GM12878 (cell line): Measurements from ENCODE around the gene SSB. TPM values are rescaled to one million over a fixed set of nuclear protein-coding genes. Genes with fewer than 3 reads are reported as not detected.
"Not testable (repeated sequence)": the region's sequence is repeated elsewhere in the genome, so short reads cannot be mapped to it uniquely, and the experiment has no call there.

ENCODE experiments used
- ATAC-seq: fragments of 200-7000 bp; cut with Tn5 transposase; 3 replicates; pipeline ENCODE4 v1.9.1; 2020; ENCODE audit warnings: mild to moderate bottlenecking, moderate library complexity
- BruUV-seq: library from RNA; stranded (reverse); fragments of 400-500 nt; replicated peaks from 2 replicates; lab custom pipeline; 2021; lab: Mats Ljungman, UMichigan
- CTCF ChIA-PET: fragments of 300-600 bp; sonication (Branson Sonifier 250); formaldehyde crosslinking; extraction: SDS; loops from one replicate; lab custom pipeline; 2021; ENCODE audit warnings: inconsistent platforms; lab: Yijun Ruan, JAX
- POLR2A ChIA-PET: fragments of 350-600 bp; formaldehyde crosslinking; extraction: SDS; loops from one replicate; lab custom pipeline; 2021; ENCODE audit warnings: inconsistent platforms; lab: Charles Lee
- RAD21 ChIA-PET: fragments of 300-600 bp; sonication (Branson Sonifier 250); formaldehyde crosslinking; loops from one replicate; lab custom pipeline; 2023; ENCODE audit warnings: antibody characterized with exemption; ENCODE audit not compliant: unreplicated experiment; lab: Charles Lee
- SMC1A ChIA-PET: fragments of 300-600 bp; sonication (Branson Sonifier 250); formaldehyde crosslinking; loops from one replicate; lab custom pipeline; 2023; ENCODE audit not compliant: unreplicated experiment, uncharacterized antibody; lab: Charles Lee
- DNase-seq: peaks from one replicate; pipeline ENCODE4 v3.0.0-alpha.2; 2011; ENCODE audit warnings: low read depth, low spot score
- FAIRE-seq: peaks from 3 replicates; lab custom pipeline; 2011; peaks lifted over from hg19 to GRCh38; lab: Jason Lieb, UNC
- H2AFZ ChIP-seq: 2 replicates; pipeline ENCODE4 v1.6.0; 2011; ENCODE audit warnings: low read depth, low read length, control low read depth; ENCODE audit not compliant: control insufficient read depth
- H3K27ac ChIP-seq: 2 replicates; pipeline ENCODE4 v1.5.1; 2011; ENCODE audit warnings: control low read depth; ENCODE audit not compliant: control insufficient read depth, insufficient read depth
- H3K27me3 ChIP-seq, 2 experiments: replicated peaks in 1 of 2; 2 replicates each; pipeline versions ENCODE4 v1.6.0 to v1.6.1; 2011; ENCODE audit warnings: low read length in 1 of 2; ENCODE audit not compliant: control insufficient read depth in 2 of 2, insufficient read depth in 2 of 2
- H3K36me3 ChIP-seq, 2 experiments: 2 replicates each; pipeline ENCODE4 v1.5.1; 2011; ENCODE audit warnings: low read length in 1 of 2; ENCODE audit not compliant: control insufficient read depth in 2 of 2, insufficient read depth in 2 of 2
- H3K4me1 ChIP-seq: 2 replicates; pipeline ENCODE4 v1.6.1; 2011; ENCODE audit warnings: mild to moderate bottlenecking, low read length, moderate library complexity, mixed read lengths; ENCODE audit not compliant: control insufficient read depth, insufficient read depth
- H3K4me2 ChIP-seq: 2 replicates; pipeline ENCODE4 v1.6.0; 2011; ENCODE audit warnings: control low read depth; ENCODE audit not compliant: control insufficient read depth, insufficient read depth
- H3K4me3 ChIP-seq: fragments of 200-600 bp; sonication (generic); 2 replicates; pipeline ENCODE4 v1.5.1; 2016
- H3K79me2 ChIP-seq: 2 replicates; pipeline ENCODE4 v1.6.0; 2011; ENCODE audit warnings: low read length; ENCODE audit not compliant: control insufficient read depth, insufficient read depth
- H3K9ac ChIP-seq: 2 replicates; pipeline ENCODE4 v1.8.0; 2011; ENCODE audit warnings: low read length, control low read depth, mixed read lengths; ENCODE audit not compliant: control insufficient read depth, insufficient read depth
- H3K9me3 ChIP-seq: replicated peaks from 3 replicates; pipeline ENCODE4 v1.5.1; 2011; ENCODE audit warnings: mild to moderate bottlenecking, low read length; ENCODE audit not compliant: control insufficient read depth, insufficient read depth
- H4K20me1 ChIP-seq: 2 replicates; pipeline ENCODE4 v1.6.0; 2011; ENCODE audit not compliant: control insufficient read depth, insufficient read depth
- CBX3 ChIP-seq: fragments of 200-600 bp; sonication (generic); IDR thresholded peaks from 2 replicates; pipeline ENCODE4 v1.6.1; 2016; ENCODE audit warnings: low read depth, borderline replicate concordance
- FOXK2 ChIP-seq: fragments of 450-650 bp; IDR thresholded peaks from 2 replicates; pipeline ENCODE4 v1.6.1; 2017; ENCODE audit warnings: mild to moderate bottlenecking, moderate library complexity
- HDAC6 ChIP-seq: fragments of 200-600 bp; sonication (generic); IDR thresholded peaks from one replicate; pipeline ENCODE4 v1.8.0; 2017; ENCODE audit warnings: antibody characterized with exemption; ENCODE audit not compliant: unreplicated experiment
- NFYB ChIP-seq: IDR thresholded peaks from 2 replicates; pipeline ENCODE4 v1.6.1; 2011; ENCODE audit warnings: low read depth, mild to moderate bottlenecking, low read length, improper control_type of control experiment, moderate library complexity; ENCODE audit not compliant: insufficient read depth
- POU2F2 ChIP-seq: IDR thresholded peaks from 3 replicates; pipeline ENCODE4 v1.6.1; 2011; ENCODE audit warnings: low read depth, mild to moderate bottlenecking, low read length, borderline replicate concordance
- WGBS: methylation state at CpG from one replicate; pipeline ENCODE4 v1.1.6; 2016; ENCODE audit warnings: low lambda C conversion rate; ENCODE audit not compliant: insufficient replicate concordance, insufficient coverage; ENCODE audit errors: missing lambda C conversion rate; 5-methylcytosine and 5-hydroxymethylcytosine counted together
- in situ Hi-C: fragments of 300-500 bp; cut with MboI; formaldehyde crosslinking; loops from 9 replicates; pipeline ENCODE4 v1.14.3; 2018; ENCODE audit warnings: mixed read lengths
- intact Hi-C: fragments of 100-400 bp; cut with micrococcal nuclease; formaldehyde crosslinking; loops from one replicate; pipeline ENCODE4 v1.14.2; 2022; ENCODE audit not compliant: unreplicated experiment
- polyA plus RNA-seq, 11 experiments: library from polyadenylated mRNA; depleted of rRNA in 4 of 11; unstranded in 6 of 11; stranded (reverse) in 5 of 11; fragments of >200 nt; fragmentation: Nextera tagmentation in 4 of 11; fragmentation: Illumina TruSeq in 1 of 11; extraction: Ambion mirVana in 4 of 11; extraction: Trizol in 1 of 11; gene quantifications; 1 replicate in 1 of 11; 2 replicates in 10 of 11; pipeline versions ENCODE4 v1.2.1 to v1.2.3, GENCODE V29; 2011 to 2016; ENCODE audit warnings: inconsistent platforms in 2 of 11, missing spikeins in 2 of 11, low read depth in 1 of 11
- total RNA-seq, 4 experiments: library from RNA; depleted of rRNA in 3 of 4; stranded (reverse); fragments of >200 nt in 3 of 4; fragmentation: Illumina TruSeq in 1 of 4; extraction: Trizol in 1 of 4; gene quantifications; 2 replicates each; pipeline versions ENCODE4 v1.2.1 to v1.2.3, GENCODE V29; 2013 to 2021
- TF ChIP-seq, protein P1 (sequence below): fragments of 450-650 bp; IDR thresholded peaks from 2 replicates; pipeline ENCODE4 v1.6.1; 2017; ENCODE audit warnings: mild to moderate bottlenecking

SSB gene
- total and polyA plus RNA-seq, 10 of the 15 experiments (the other 5 are each of a cell fraction or from before 2014, with no cell fraction given), result 103 to 313 (median 200) TPM

DNA sequence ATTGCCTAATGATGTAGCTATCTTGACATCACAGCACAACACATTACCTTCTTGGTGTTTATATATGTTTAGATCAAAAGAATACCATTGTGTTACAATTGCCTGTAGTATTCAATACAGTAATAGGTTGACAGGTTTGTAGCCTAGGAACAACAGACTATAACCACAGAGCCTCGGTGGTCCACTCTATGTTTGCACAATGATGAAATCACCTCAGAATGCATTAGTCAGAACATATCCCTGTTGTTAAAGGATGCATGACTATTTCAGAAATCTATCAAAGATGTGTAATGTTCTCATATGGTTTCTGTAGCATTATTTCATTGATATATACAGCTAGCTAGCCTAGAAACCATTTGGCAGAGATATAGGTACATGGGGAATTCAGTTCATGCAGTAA, 17.2 kb downstream of the SSB start:
- POLR2A ChIA-PET, result interaction anchor here (0.9 kb wide), 1 partner anchor 12 kb away, joined by 3 read pairs; no protein-coding TSS in a partner anchor
- no peak overlapping the region for H3K27ac ChIP-seq
- no TSS peak for BruUV-seq
- no peak overlapping the region for H2AFZ ChIP-seq
- RAD21 ChIA-PET, result no interaction called here
- H3K27me3 ChIP-seq, result no peaks in the 10 kb centered on the region
- CTCF ChIA-PET, result interaction anchor here (0.5 to 1.4 kb wide), 3 partner anchors 9 to 351 kb away, joined by 3 to 7 read pairs (median 3); partner anchors contain the start of gene METTL5
- H3K4me1 ChIP-seq, result no peaks in the 10 kb centered on the region
- H3K4me3 ChIP-seq, result no peak overlapping the region
- no peak for DNase-seq
- ATAC-seq, result no peak
- TF ChIP-seq HDAC6, result no peak
- TF ChIP-seq CBX3, result no peak
- TF ChIP-seq POU2F2, result no peak
- TF ChIP-seq NFYB, result no peak
- TF ChIP-seq FOXK2, result no peak
- TF ChIP-seq, protein P1, sequence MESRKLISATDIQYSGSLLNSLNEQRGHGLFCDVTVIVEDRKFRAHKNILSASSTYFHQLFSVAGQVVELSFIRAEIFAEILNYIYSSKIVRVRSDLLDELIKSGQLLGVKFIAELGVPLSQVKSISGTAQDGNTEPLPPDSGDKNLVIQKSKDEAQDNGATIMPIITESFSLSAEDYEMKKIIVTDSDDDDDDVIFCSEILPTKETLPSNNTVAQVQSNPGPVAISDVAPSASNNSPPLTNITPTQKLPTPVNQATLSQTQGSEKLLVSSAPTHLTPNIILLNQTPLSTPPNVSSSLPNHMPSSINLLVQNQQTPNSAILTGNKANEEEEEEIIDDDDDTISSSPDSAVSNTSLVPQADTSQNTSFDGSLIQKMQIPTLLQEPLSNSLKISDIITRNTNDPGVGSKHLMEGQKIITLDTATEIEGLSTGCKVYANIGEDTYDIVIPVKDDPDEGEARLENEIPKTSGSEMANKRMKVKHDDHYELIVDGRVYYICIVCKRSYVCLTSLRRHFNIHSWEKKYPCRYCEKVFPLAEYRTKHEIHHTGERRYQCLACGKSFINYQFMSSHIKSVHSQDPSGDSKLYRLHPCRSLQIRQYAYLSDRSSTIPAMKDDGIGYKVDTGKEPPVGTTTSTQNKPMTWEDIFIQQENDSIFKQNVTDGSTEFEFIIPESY, result no peak
- TF ChIP-seq, all 136 proteins: peak for 0
- Histone ChIP-seq H4K20me1 (no peaks in the 10 kb centered on the region), H3K4me2 (no peak overlapping the region), H3K36me3 (peaks cover 0 to 18% of the 10 kb centered on the region in 2 experiments; a peak in 3 of 4 replicates), H3K9ac (no peak overlapping the region), H3K9me3 (no peaks in the 10 kb centered on the region; the same call in 1 of the 3 replicates), H3K79me2 (no peaks in the 10 kb centered on the region)
- FAIRE-seq, result no peak
- intact Hi-C loops (no loop called here), in situ Hi-C loops (no loop called here)
- SMC1A ChIA-PET, result interaction anchor here (1.0 to 1.2 kb wide), 2 partner anchors 8 to 16 kb away, joined by 3 to 5 read pairs; partner anchors contain the start of gene METTL5
- WGBS, result 58% methylated on average over 1 of the region's 1 CpG

DNA sequence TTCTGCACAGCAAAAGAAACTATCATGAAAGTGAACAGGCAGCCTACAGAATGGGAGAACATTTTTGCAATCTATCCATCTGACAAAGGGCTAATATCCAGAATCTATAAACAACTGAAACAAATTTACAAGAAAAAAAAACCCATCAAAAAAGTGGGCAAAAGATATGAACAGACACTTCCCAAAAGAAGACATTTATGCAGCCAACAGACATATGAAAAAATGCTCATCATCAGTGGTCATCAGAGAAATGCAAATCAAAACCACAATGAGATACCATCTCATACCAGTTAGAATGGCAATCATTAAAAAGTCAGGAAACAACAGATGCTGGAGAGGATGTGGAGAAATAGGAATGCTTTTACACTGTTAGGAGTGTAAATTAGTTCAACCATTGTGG, 18.3 kb downstream of the SSB start:
- H4K20me1 ChIP-seq, H3K4me1 ChIP-seq, H3K27me3 ChIP-seq, intact Hi-C loops, CTCF ChIA-PET, in situ Hi-C loops, POLR2A ChIA-PET, DNase-seq, H3K4me3 ChIP-seq, H3K9me3 ChIP-seq, H3K4me2 ChIP-seq, H3K27ac ChIP-seq, H3K79me2 ChIP-seq, BruUV-seq, FAIRE-seq, RAD21 ChIA-PET, ATAC-seq, H2AFZ ChIP-seq, H3K9ac ChIP-seq: not testable (repeated sequence)
- SMC1A ChIA-PET, result interaction anchor here (1.1 kb wide), 1 partner anchor 11 kb away, joined by 5 read pairs; no protein-coding TSS in a partner anchor
- peaks cover 0 to 21% of the 10 kb centered on the region in 2 experiments; a peak in 3 of 4 replicates for H3K36me3 ChIP-seq

DNA sequence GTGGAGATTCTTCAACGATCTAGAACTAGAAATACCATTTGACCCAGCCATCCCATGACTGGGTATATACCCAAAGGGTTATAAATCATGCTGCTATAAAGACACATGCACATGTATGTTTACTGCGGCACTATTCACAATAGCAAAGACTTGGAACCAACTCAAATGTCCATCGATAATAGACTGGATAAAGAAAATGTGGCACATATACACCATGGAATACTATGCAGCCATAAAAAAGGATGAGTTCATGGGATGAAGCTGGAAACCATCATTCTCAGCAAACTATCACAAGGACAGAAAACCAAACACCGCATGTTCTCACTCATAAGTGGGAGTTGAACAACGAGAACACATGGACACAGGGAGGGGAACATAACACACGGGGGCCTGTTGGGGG, 18.7 kb downstream of the SSB start:
- DNase-seq, ATAC-seq, H3K4me2 ChIP-seq, CTCF ChIA-PET, FAIRE-seq, H3K4me3 ChIP-seq, H3K9me3 ChIP-seq, H4K20me1 ChIP-seq, H2AFZ ChIP-seq, POLR2A ChIA-PET, RAD21 ChIA-PET, BruUV-seq, in situ Hi-C loops, H3K9ac ChIP-seq, H3K27ac ChIP-seq, H3K27me3 ChIP-seq, intact Hi-C loops, H3K79me2 ChIP-seq, H3K4me1 ChIP-seq: not testable (repeated sequence)
- H3K36me3 ChIP-seq, result peaks cover 0 to 21% of the 10 kb centered on the region in 2 experiments; a peak in 3 of 4 replicates
- WGBS, result 96% methylated on average over 6 of the region's 6 CpGs
- SMC1A ChIA-PET, result interaction anchor here (1.1 kb wide), 1 partner anchor 11 kb away, joined by 5 read pairs; no protein-coding TSS in a partner anchor
